Glomerular endothelial cell (primary cell): Measurements from ENCODE around the gene MAGED1. TPM values are rescaled to one million over a fixed set of nuclear protein-coding genes. Genes with fewer than 3 reads are reported as not detected.
"Not testable (repeated sequence)": the region's sequence is repeated elsewhere in the genome, so short reads cannot be mapped to it uniquely, and the experiment has no call there.

ENCODE experiments used
- DNase-seq: peaks from one replicate; pipeline ENCODE4 v3.0.0-alpha.2; 2011; ENCODE audit warnings: low read depth, low spot score; ENCODE audit errors: extremely low read depth
- total RNA-seq: library from RNA; depleted of rRNA; stranded (reverse); fragments of >200 nt; gene quantifications from 2 replicates; pipeline ENCODE4 v1.2.3, GENCODE V29; 2015

Gene MAGED1
- total RNA-seq, 1 donor from 2014 or later, result 249 TPM

- DNase-seq, result no peak
Observed at GRCh38 chrX:51893931-51894696, 691 bp downstream of the MAGED1 start.

GRCh38 chrX:51894697-51895336 lies 1.4 kb downstream of the MAGED1 start:
- no peak for DNase-seq

GRCh38 chrX:51896626-51897025 lies 3.2 kb downstream of the MAGED1 start:
- DNase-seq, result no peak

GRCh38 chrX:51899741-51900140 lies 6.3 kb downstream of the MAGED1 start:
- no peak for DNase-seq

- DNase-seq, result no peak
Observed at GRCh38 chrX:51902510-51903050, 9.2 kb downstream of the MAGED1 start.

- not testable (repeated sequence) for DNase-seq
Observed at GRCh38 chrX:51905152-51905551, 11.7 kb downstream of the MAGED1 start.

- no peak for DNase-seq
Observed at GRCh38 chrX:51905711-51906110, 12.3 kb downstream of the MAGED1 start.

GRCh38 chrX:51917604-51918003 lies 24.2 kb downstream of the MAGED1 start:
- no peak for DNase-seq

- DNase-seq, result no peak
Observed at GRCh38 chrX:51922561-51922960, 29.1 kb downstream of the MAGED1 start.

GRCh38 chrX:51931566-51932150 lies 38.2 kb downstream of the MAGED1 start:
- no peak for DNase-seq

Other genes with a start within 250 kb of the MAGED1 start
- gene CENPVL2, start 210.8 kb upstream of the MAGED1 start, total RNA-seq, result not detected in 2 replicates
- not detected in 2 replicates for gene CENPVL1, start 183.1 kb upstream of the MAGED1 start, total RNA-seq
- gene GSPT2, start 150.2 kb upstream of the MAGED1 start, total RNA-seq, result 7.2 and 8.1 TPM in 2 replicates
- gene MAGED4B, start 175.6 kb downstream of the MAGED1 start, total RNA-seq, result 8.8 and 75.3 TPM in 2 replicates